Activated CD4-positive, alpha-beta T cell treated with anti-CD3 and anti-CD28 coated beads for 24 hours (primary cell): ENCODE measurements around the gene CD38.
"Not testable (repeated sequence)": the region's sequence is repeated elsewhere in the genome, so short reads cannot be mapped to it uniquely, and the experiment has no call there.

ENCODE experiments used
- DNase-seq, 2 donors: peaks; one replicate each; pipeline ENCODE4 v3.0.0-alpha.2; 2020; ENCODE audit warnings: low read depth in 2 of 2

Gene CD38

GRCh38 chr4:15799141-15799540 is 21.0 kb downstream of the CD38 start:
- DNase-seq, result no peak

GRCh38 chr4:15799701-15800100 is 21.6 kb downstream of the CD38 start:
- DNase-seq, result no peak

GRCh38 chr4:15802497-15802896 is 24.4 kb downstream of the CD38 start:
- DNase-seq, result not testable (repeated sequence)

- DNase-seq, result peak in 1 of 2 donors; percentile 33
Measured at GRCh38 chr4:15805583-15806517, 27.7 kb downstream of the CD38 start.

- DNase-seq, result no peak
Measured at GRCh38 chr4:15809058-15809457, 30.9 kb downstream of the CD38 start.

- no peak for DNase-seq
Measured at GRCh38 chr4:15809466-15809865, 31.3 kb downstream of the CD38 start.

- no peak for DNase-seq
Measured at GRCh38 chr4:15811703-15812337, 33.7 kb downstream of the CD38 start.

- no peak for DNase-seq
Measured at GRCh38 chr4:15832523-15833451, 54.7 kb downstream of the CD38 start.

- no peak for DNase-seq
Measured at GRCh38 chr4:15833801-15834200, 55.7 kb downstream of the CD38 start.

- no peak for DNase-seq
Measured at GRCh38 chr4:15836362-15836761, 58.2 kb downstream of the CD38 start.

GRCh38 chr4:15837591-15837990 is 59.5 kb downstream of the CD38 start:
- no peak for DNase-seq

GRCh38 chr4:15841194-15841730 is 63.1 kb downstream of the CD38 start:
- DNase-seq, result not testable (repeated sequence)

GRCh38 chr4:15847746-15848145 is 69.6 kb downstream of the CD38 start:
- DNase-seq, result no peak

GRCh38 chr4:15848191-15848842 is 70.2 kb downstream of the CD38 start:
- DNase-seq, result no peak

- DNase-seq, result no peak
Measured at GRCh38 chr4:15851969-15852368, 73.8 kb downstream of the CD38 start.

- DNase-seq, result no peak
Measured at GRCh38 chr4:15852524-15852923, 74.4 kb downstream of the CD38 start.

- no peak for DNase-seq
Measured at GRCh38 chr4:15853345-15853744, 75.2 kb downstream of the CD38 start.

GRCh38 chr4:15855804-15856475 is 77.8 kb downstream of the CD38 start:
- DNase-seq, result no peak

- not testable (repeated sequence) for DNase-seq
Measured at GRCh38 chr4:15861198-15861597, 83.1 kb downstream of the CD38 start.
